ENCODE measurements around the gene TSPAN3.

TSPAN3 gene

GRCh38 chr15:77083381-77084160 lies 12.7 kb upstream of the TSPAN3 start:
- DNase-seq (ENCODE audit: low read depth), result no peak

GRCh38 chr15:77081971-77082370 lies 11.1 kb upstream of the TSPAN3 start:
- no peak for DNase-seq (ENCODE audit: low read depth)

GRCh38 chr15:77076323-77076915 lies 5.5 kb upstream of the TSPAN3 start:
- no peak for DNase-seq (ENCODE audit: low read depth)

GRCh38 chr15:77075528-77075927 lies 4.6 kb upstream of the TSPAN3 start:
- DNase-seq (ENCODE audit: low read depth), result no peak

GRCh38 chr15:77074350-77074749 lies 3.4 kb upstream of the TSPAN3 start:
- DNase-seq (ENCODE audit: low read depth), result no peak

GRCh38 chr15:77071305-77072223 lies 655 bp upstream of the TSPAN3 start:
- DNase-seq (ENCODE audit: low read depth), result no peak

GRCh38 chr15:77070180-77070494 lies 772 bp downstream of the TSPAN3 start:
- no peak for DNase-seq (ENCODE audit: low read depth)

GRCh38 chr15:77069521-77070121 lies 1.3 kb downstream of the TSPAN3 start:
- DNase-seq (ENCODE audit: low read depth), result no peak

- no peak for DNase-seq (ENCODE audit: low read depth)
These were observed 2.3 kb downstream of the TSPAN3 start for GRCh38 chr15:77068633-77069032.

- DNase-seq (ENCODE audit: low read depth), result no peak
These were observed 3.1 kb downstream of the TSPAN3 start for GRCh38 chr15:77067691-77068367.

- no peak for DNase-seq (ENCODE audit: low read depth)
These were observed 3.8 kb downstream of the TSPAN3 start for GRCh38 chr15:77066971-77067690.

- no peak for DNase-seq (ENCODE audit: low read depth)
These were observed 6.2 kb downstream of the TSPAN3 start for GRCh38 chr15:77064539-77065308.

GRCh38 chr15:77064063-77064462 lies 6.8 kb downstream of the TSPAN3 start:
- no peak for DNase-seq (ENCODE audit: low read depth)

GRCh38 chr15:77063249-77063648 lies 7.7 kb downstream of the TSPAN3 start:
- no peak for DNase-seq (ENCODE audit: low read depth)

GRCh38 chr15:77060546-77060945 lies 10.4 kb downstream of the TSPAN3 start:
- DNase-seq (ENCODE audit: low read depth), result peak; percentile 60

GRCh38 chr15:77059786-77060361 lies 11.0 kb downstream of the TSPAN3 start:
- no peak for DNase-seq (ENCODE audit: low read depth)

- no peak for DNase-seq (ENCODE audit: low read depth)
These were observed 12.4 kb downstream of the TSPAN3 start for GRCh38 chr15:77058468-77058867.

- DNase-seq (ENCODE audit: low read depth), result no peak
These were observed 13.2 kb downstream of the TSPAN3 start for GRCh38 chr15:77057685-77058084.

- no peak for DNase-seq (ENCODE audit: low read depth)
These were observed 13.8 kb downstream of the TSPAN3 start for GRCh38 chr15:77057072-77057471.

GRCh38 chr15:77053709-77054108 lies 17.2 kb downstream of the TSPAN3 start:
- DNase-seq (ENCODE audit: low read depth), result no peak

All from fibroblast of the conjunctiva (primary cell).